Mammary epithelial cell (primary cell): ENCODE data around the gene RP9.

Experiments used
- EZH2 ChIP-seq: IDR thresholded peaks from 2 replicates; pipeline ENCODE4 v1.6.1; 2012; ENCODE audit warnings: low read length, inconsistent platforms, borderline replicate concordance
- TF ChIP-seq, protein P1 (sequence below), 2 donors: IDR thresholded peaks in 1 of 2; conservative IDR thresholded peaks in 1 of 2; 2 replicates each; pipeline ENCODE4 v1.5.1; 2011 to 2012; ENCODE audit warnings: inconsistent platforms in 2 of 2, low read length in 2 of 2, mild to moderate bottlenecking in 2 of 2, control low read depth in 1 of 2, low read depth in 1 of 2; ENCODE audit not compliant: insufficient read depth in 1 of 2; ENCODE audit errors: extremely low read depth in 1 of 2

GRCh38 chr7:33129806-33130153, 20.6 kb upstream of the RP9 start:
- TF ChIP-seq, protein P1, sequence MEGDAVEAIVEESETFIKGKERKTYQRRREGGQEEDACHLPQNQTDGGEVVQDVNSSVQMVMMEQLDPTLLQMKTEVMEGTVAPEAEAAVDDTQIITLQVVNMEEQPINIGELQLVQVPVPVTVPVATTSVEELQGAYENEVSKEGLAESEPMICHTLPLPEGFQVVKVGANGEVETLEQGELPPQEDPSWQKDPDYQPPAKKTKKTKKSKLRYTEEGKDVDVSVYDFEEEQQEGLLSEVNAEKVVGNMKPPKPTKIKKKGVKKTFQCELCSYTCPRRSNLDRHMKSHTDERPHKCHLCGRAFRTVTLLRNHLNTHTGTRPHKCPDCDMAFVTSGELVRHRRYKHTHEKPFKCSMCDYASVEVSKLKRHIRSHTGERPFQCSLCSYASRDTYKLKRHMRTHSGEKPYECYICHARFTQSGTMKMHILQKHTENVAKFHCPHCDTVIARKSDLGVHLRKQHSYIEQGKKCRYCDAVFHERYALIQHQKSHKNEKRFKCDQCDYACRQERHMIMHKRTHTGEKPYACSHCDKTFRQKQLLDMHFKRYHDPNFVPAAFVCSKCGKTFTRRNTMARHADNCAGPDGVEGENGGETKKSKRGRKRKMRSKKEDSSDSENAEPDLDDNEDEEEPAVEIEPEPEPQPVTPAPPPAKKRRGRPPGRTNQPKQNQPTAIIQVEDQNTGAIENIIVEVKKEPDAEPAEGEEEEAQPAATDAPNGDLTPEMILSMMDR (conservative IDR thresholded peaks at IDR 0.05 in 1 of 2, IDR thresholded peaks at IDR 0.05 in 1 of 2; ENCODE audit: extremely low read depth in 1 of 2, insufficient read depth in 1 of 2, low read depth in 1 of 2, low read length in 2 of 2): no peak
- no peak for TF ChIP-seq EZH2
